IMR-90 (cell line): ENCODE data around the gene PRPS2. TPM values are rescaled to one million over a fixed set of nuclear protein-coding genes. Genes with fewer than 3 reads are reported as not detected.

Source experiments
- ATAC-seq: fragments of 200-7000 bp; cut with Tn5 transposase; 2 replicates; pipeline ENCODE4 v1.9.1; 2020; ENCODE audit warnings: low read depth, mild to moderate bottlenecking, moderate library complexity
- BruUV-seq: library from RNA; stranded (reverse); fragments of 400-500 nt; replicated peaks from 2 replicates; lab custom pipeline; 2021; lab: Mats Ljungman, UMichigan
- CTCF ChIA-PET: fragments of 300-600 bp; formaldehyde crosslinking; extraction: SDS; loops from one replicate; lab custom pipeline; 2021; ENCODE audit warnings: antibody characterized with exemption; lab: Yijun Ruan, JAX
- POLR2A ChIA-PET: fragments of 300-600 bp; sonication (Branson Sonifier 250); formaldehyde crosslinking; loops from one replicate; lab custom pipeline; 2022; ENCODE audit warnings: antibody characterized with exemption; ENCODE audit not compliant: unreplicated experiment; lab: Charles Lee
- DNase-seq: peaks from one replicate; pipeline ENCODE4 v3.0.0; 2013
- H2AFZ ChIP-seq: replicated peaks from 2 replicates; pipeline ENCODE3; 2013; ENCODE audit warnings: low read length, mild to moderate bottlenecking; ENCODE audit not compliant: poor library complexity
- H2AK5ac ChIP-seq: 2 replicates; pipeline ENCODE4 v1.6.1; 2013; ENCODE audit warnings: low read depth, low read length, inconsistent platforms
- H2AK9ac ChIP-seq: replicated peaks from 2 replicates; pipeline ENCODE3; 2013; ENCODE audit warnings: mild to moderate bottlenecking, low read depth, low read length, moderate library complexity; ENCODE audit not compliant: poor library complexity
- H2BK120ac ChIP-seq: 2 replicates; pipeline ENCODE4 v1.6.1; 2013; ENCODE audit warnings: low read depth, low read length, inconsistent platforms
- H2BK15ac ChIP-seq: 3 replicates; pipeline ENCODE4 v1.6.1; 2013; ENCODE audit warnings: low read depth, low read length, inconsistent platforms
- H2BK20ac ChIP-seq: 2 replicates; pipeline ENCODE4 v1.6.1; 2013; ENCODE audit warnings: low read depth, mild to moderate bottlenecking, inconsistent platforms, low read length, moderate library complexity
- H2BK5ac ChIP-seq: 2 replicates; pipeline ENCODE4 v1.6.1; 2013; ENCODE audit warnings: mild to moderate bottlenecking, low read depth, low read length, inconsistent platforms; ENCODE audit not compliant: poor library complexity, severe bottlenecking
- H3K14ac ChIP-seq: replicated peaks from 2 replicates; pipeline ENCODE4 v1.6.1; 2013; ENCODE audit warnings: low read depth, low read length, inconsistent platforms
- H3K18ac ChIP-seq: 2 replicates; pipeline ENCODE4 v1.6.1; 2013; ENCODE audit warnings: low read depth, low read length, control low read depth
- H3K23ac ChIP-seq: 2 replicates; pipeline ENCODE4 v1.6.1; 2013; ENCODE audit warnings: low read depth, low read length, inconsistent platforms
- H3K27ac ChIP-seq: 2 replicates; pipeline ENCODE4 v1.5.1; 2013; ENCODE audit warnings: mild to moderate bottlenecking, control low read depth, low read length; ENCODE audit not compliant: insufficient read depth
- H3K27me3 ChIP-seq: 2 replicates; pipeline ENCODE4 v1.6.1; 2013; ENCODE audit warnings: low read length; ENCODE audit not compliant: control insufficient read depth, insufficient read depth
- H3K36me3 ChIP-seq: 2 replicates; pipeline ENCODE4 v1.6.1; 2013; ENCODE audit warnings: low read length, mixed read lengths; ENCODE audit not compliant: control insufficient read depth, insufficient read depth
- H3K4ac ChIP-seq: 2 replicates; pipeline ENCODE4 v1.6.1; 2013; ENCODE audit warnings: low read depth, low read length, inconsistent platforms
- H3K4me1 ChIP-seq: 2 replicates; pipeline ENCODE4 v1.6.1; 2013; ENCODE audit warnings: low read length, mixed read lengths; ENCODE audit not compliant: control insufficient read depth, insufficient read depth
- H3K4me2 ChIP-seq: 2 replicates; pipeline ENCODE4 v1.6.1; 2013; ENCODE audit warnings: low read depth, mild to moderate bottlenecking, control low read depth, low read length, moderate library complexity
- H3K4me3 ChIP-seq: 2 replicates; pipeline ENCODE4 v1.5.1; 2013; ENCODE audit warnings: low read depth, mild to moderate bottlenecking, control low read depth, low read length, moderate library complexity; ENCODE audit not compliant: insufficient read depth
- H3K56ac ChIP-seq: 2 replicates; pipeline ENCODE4 v1.6.1; 2013; ENCODE audit warnings: low read length, inconsistent platforms; ENCODE audit not compliant: insufficient read depth; ENCODE audit errors: extremely low read depth
- H3K79me1 ChIP-seq, 2 experiments: 2 replicates each; pipeline ENCODE4 v1.6.1; 2013; ENCODE audit warnings: low read length in 2 of 2, inconsistent platforms in 1 of 2, low read depth in 1 of 2
- H3K9ac ChIP-seq: 2 replicates; pipeline ENCODE4 v1.6.1; 2013; ENCODE audit warnings: low read depth, low read length, control low read depth
- H3K9me1 ChIP-seq: 2 replicates; pipeline ENCODE4 v1.6.1; 2013; ENCODE audit warnings: low read length, inconsistent platforms; ENCODE audit not compliant: insufficient read depth
- H3K9me3 ChIP-seq: 2 replicates; pipeline ENCODE4 v1.6.1; 2013; ENCODE audit warnings: low read length; ENCODE audit not compliant: control insufficient read depth, insufficient read depth
- H4K20me1 ChIP-seq: 2 replicates; pipeline ENCODE4 v1.6.1; 2013; ENCODE audit warnings: low read length, inconsistent platforms; ENCODE audit not compliant: insufficient read depth
- H4K5ac ChIP-seq: 2 replicates; pipeline ENCODE4 v1.6.1; 2013; ENCODE audit warnings: mild to moderate bottlenecking, low read depth, low read length, control low read depth
- H4K8ac ChIP-seq, 2 experiments: 2 replicates each; pipeline ENCODE4 v1.6.1; 2013; ENCODE audit warnings: low read depth in 2 of 2, low read length in 2 of 2, control low read depth in 1 of 2, inconsistent platforms in 1 of 2
- H4K91ac ChIP-seq: 2 replicates; pipeline ENCODE4 v1.6.1; 2013; ENCODE audit warnings: low read depth, low read length, inconsistent platforms; ENCODE audit not compliant: insufficient read depth
- BHLHE40 ChIP-seq: fragments of 150-350 bp; IDR thresholded peaks from 2 replicates; pipeline ENCODE4 v1.6.1; 2016; ENCODE audit warnings: mild to moderate bottlenecking, low read depth, low read length
- CEBPB ChIP-seq: IDR thresholded peaks from 2 replicates; pipeline ENCODE4 v1.6.1; 2012; ENCODE audit warnings: low read depth, low read length, improper control_type of control experiment
- CHD1 ChIP-seq: IDR thresholded peaks from 2 replicates; pipeline ENCODE4 v1.6.1; 2012; ENCODE audit warnings: low read depth, low read length, improper control_type of control experiment
- CTCF ChIP-seq: conservative IDR thresholded peaks from 2 replicates; pipeline ENCODE4 v1.5.1; 2012; ENCODE audit warnings: mild to moderate bottlenecking, low read depth, low read length, improper control_type of control experiment
- FOS ChIP-seq: fragments of 150-350 bp; IDR thresholded peaks from 2 replicates; pipeline ENCODE4 v1.6.1; 2016; ENCODE audit warnings: low read depth, low read length
- MAFK ChIP-seq: IDR thresholded peaks from 2 replicates; pipeline ENCODE4 v1.6.1; 2012; ENCODE audit warnings: low read depth, low read length, improper control_type of control experiment
- MAZ ChIP-seq: IDR thresholded peaks from 2 replicates; pipeline ENCODE4 v1.6.1; 2012; ENCODE audit warnings: low read depth, mild to moderate bottlenecking, low read length, improper control_type of control experiment, moderate library complexity, borderline replicate concordance
- MXI1 ChIP-seq: IDR thresholded peaks from 2 replicates; pipeline ENCODE4 v1.6.1; 2012; ENCODE audit warnings: low read depth, mild to moderate bottlenecking, low read length, moderate library complexity, borderline replicate concordance
- NFE2L2 ChIP-seq: fragments of 150-350 bp; IDR thresholded peaks from 2 replicates; pipeline ENCODE4 v1.6.1; 2016; ENCODE audit warnings: low read depth, mild to moderate bottlenecking, low read length
- POLR2A ChIP-seq: IDR thresholded peaks from 2 replicates; pipeline ENCODE4 v1.6.1; 2012; ENCODE audit warnings: mild to moderate bottlenecking, low read depth, low read length
- RAD21 ChIP-seq: IDR thresholded peaks from 2 replicates; pipeline ENCODE4 v1.6.1; 2012; ENCODE audit warnings: low read length, improper control_type of control experiment
- RCOR1 ChIP-seq: IDR thresholded peaks from 2 replicates; pipeline ENCODE4 v1.6.1; 2012; ENCODE audit warnings: mild to moderate bottlenecking, low read length, improper control_type of control experiment; ENCODE audit not compliant: insufficient replicate concordance
- RFX5 ChIP-seq: IDR thresholded peaks from 2 replicates; pipeline ENCODE4 v1.8.0; 2012; ENCODE audit warnings: low read depth, mild to moderate bottlenecking, low read length, moderate library complexity
- SMC3 ChIP-seq: fragments of 150-350 bp; IDR thresholded peaks from 2 replicates; pipeline ENCODE4 v1.6.1; 2016; ENCODE audit warnings: low read depth, mild to moderate bottlenecking, antibody characterized with exemption, low read length, moderate library complexity
- WGBS, 2 experiments: methylation state at CpG; one replicate each; pipeline versions ENCODE4 v1.1.5 to v1.1.7; 2013; ENCODE audit warnings: missing lambda C conversion rate in 2 of 2; ENCODE audit not compliant: insufficient read length in 1 of 2; ENCODE audit errors: extremely low coverage in 2 of 2; 5-methylcytosine and 5-hydroxymethylcytosine counted together
- dilution Hi-C: fragments of 300-500 bp; cut with HindIII; formaldehyde crosslinking; loops from one replicate; pipeline ENCODE4 v1.14.3; 2018; ENCODE audit warnings: low sequenced_read_pairs; ENCODE audit not compliant: unreplicated experiment
- in situ Hi-C: fragments of 300-500 bp; cut with MboI; formaldehyde crosslinking; loops from 3 replicates; pipeline ENCODE4 v1.14.3; 2019; ENCODE audit warnings: low sequenced_read_pairs, inconsistent platforms, mixed read lengths
- intact Hi-C: fragments of 100-400 bp; cut with micrococcal nuclease; formaldehyde crosslinking; loops from 2 replicates; pipeline ENCODE4 v1.10.0; 2022
- polyA plus RNA-seq, 3 experiments: library from polyadenylated mRNA; depleted of rRNA; stranded (reverse); fragments of >200 nt; gene quantifications; 2 replicates each; pipeline ENCODE4 v1.2.3, GENCODE V29; 2012; ENCODE audit warnings: low replicate concordance in 1 of 3
- total RNA-seq: library from RNA; depleted of rRNA; stranded (reverse); fragments of >200 nt; gene quantifications from 2 replicates; pipeline ENCODE4 v1.2.3, GENCODE V29; 2012
- TF ChIP-seq, protein P1 (sequence below): fragments of 150-350 bp; IDR thresholded peaks from 2 replicates; pipeline ENCODE4 v1.6.1; 2016; ENCODE audit warnings: low read depth, mild to moderate bottlenecking, low read length, moderate library complexity, borderline replicate concordance
- TF ChIP-seq, protein P2 (sequence below): fragments of 150-350 bp; IDR thresholded peaks from 2 replicates; pipeline ENCODE4 v1.6.1; 2017; ENCODE audit warnings: mild to moderate bottlenecking, antibody characterized with exemption, low read length, low read depth

PRPS2 gene
- total and polyA plus RNA-seq, 2 of the 4 experiments (the other 2 are of a cell fraction), result 20.4 to 48.0 TPM

DNA sequence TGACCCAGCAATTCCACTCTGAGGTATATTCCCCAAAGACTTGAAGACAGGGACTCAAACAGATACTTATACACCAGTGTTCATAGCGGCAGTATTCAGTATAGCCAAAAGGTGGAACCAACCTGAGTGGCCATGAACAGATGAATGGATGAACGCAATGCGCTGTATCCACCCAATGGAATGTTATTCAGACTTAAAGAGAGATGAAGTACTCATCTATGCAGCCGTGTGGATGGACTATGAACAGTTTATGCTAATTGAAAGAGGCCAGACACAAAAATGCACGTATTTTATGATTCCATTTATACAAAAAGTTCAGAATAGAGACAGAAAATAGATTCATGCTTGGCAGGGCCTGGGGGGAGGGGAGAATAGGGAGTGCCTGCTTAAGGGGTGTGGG is 26.3 kb downstream of the PRPS2 start:
- Histone ChIP-seq H2BK20ac (no peak overlapping the region), H3K9me1 (peaks cover 4% of the 10 kb centered on the region; the same call in 1 of the 2 replicates), H3K27ac (no peak overlapping the region), H2BK15ac (no peak overlapping the region), H3K4me1 (no peaks in the 10 kb centered on the region), H3K14ac (no peak overlapping the region), H3K4ac (no peak overlapping the region), H3K4me2 (no peak overlapping the region), H3K23ac (no peak overlapping the region), H3K18ac (no peak overlapping the region), H3K56ac (no peak overlapping the region), H2AFZ (no peak overlapping the region), H4K20me1 (no peaks in the 10 kb centered on the region), H4K91ac (no peak overlapping the region), H3K79me1 (no peaks in the 10 kb centered on the region), H4K5ac (no peak overlapping the region), H2AK9ac (no peak overlapping the region), H2BK5ac (no peak overlapping the region), H2AK5ac (no peak overlapping the region), H3K9me3 (no peaks in the 10 kb centered on the region), H2BK120ac (no peak overlapping the region), H3K27me3 (no peaks in the 10 kb centered on the region), H4K8ac (no peak overlapping the region), H3K4me3 (no peak overlapping the region), H3K36me3 (peaks cover 4% of the 10 kb centered on the region), H3K9ac (no peak overlapping the region)
- no peak for TF ChIP-seq CHD1
- TF ChIP-seq MAZ, result no peak
- no peak for TF ChIP-seq FOS
- TF ChIP-seq BHLHE40, result no peak
- no peak for TF ChIP-seq MXI1
- TF ChIP-seq, protein P1, sequence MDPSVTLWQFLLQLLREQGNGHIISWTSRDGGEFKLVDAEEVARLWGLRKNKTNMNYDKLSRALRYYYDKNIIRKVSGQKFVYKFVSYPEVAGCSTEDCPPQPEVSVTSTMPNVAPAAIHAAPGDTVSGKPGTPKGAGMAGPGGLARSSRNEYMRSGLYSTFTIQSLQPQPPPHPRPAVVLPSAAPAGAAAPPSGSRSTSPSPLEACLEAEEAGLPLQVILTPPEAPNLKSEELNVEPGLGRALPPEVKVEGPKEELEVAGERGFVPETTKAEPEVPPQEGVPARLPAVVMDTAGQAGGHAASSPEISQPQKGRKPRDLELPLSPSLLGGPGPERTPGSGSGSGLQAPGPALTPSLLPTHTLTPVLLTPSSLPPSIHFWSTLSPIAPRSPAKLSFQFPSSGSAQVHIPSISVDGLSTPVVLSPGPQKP, result no peak
- TF ChIP-seq RFX5, result no peak
- no peak for TF ChIP-seq SMC3
- no peak for TF ChIP-seq RCOR1
- no peak for TF ChIP-seq CEBPB
- TF ChIP-seq RAD21, result no peak
- TF ChIP-seq, protein P2, sequence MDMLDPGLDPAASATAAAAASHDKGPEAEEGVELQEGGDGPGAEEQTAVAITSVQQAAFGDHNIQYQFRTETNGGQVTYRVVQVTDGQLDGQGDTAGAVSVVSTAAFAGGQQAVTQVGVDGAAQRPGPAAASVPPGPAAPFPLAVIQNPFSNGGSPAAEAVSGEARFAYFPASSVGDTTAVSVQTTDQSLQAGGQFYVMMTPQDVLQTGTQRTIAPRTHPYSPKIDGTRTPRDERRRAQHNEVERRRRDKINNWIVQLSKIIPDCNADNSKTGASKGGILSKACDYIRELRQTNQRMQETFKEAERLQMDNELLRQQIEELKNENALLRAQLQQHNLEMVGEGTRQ, result no peak
- no peak for TF ChIP-seq MAFK
- no peak for TF ChIP-seq CTCF
- no peak for TF ChIP-seq NFE2L2
- TF ChIP-seq POLR2A, result no peak
- no CpG with 5 or more reads among the region's 5 CpGs for WGBS, 2 experiments
- dilution Hi-C loops, result no loop called here
- ChIA-PET CTCF (no interaction called here), POLR2A (no interaction called here)
- in situ Hi-C loops, result loop anchor here (25.0 kb wide), 1 partner anchor 670 kb away; no protein-coding TSS in a partner anchor
- intact Hi-C loops, result loop anchor here (10.0 kb wide), 2 partner anchors 827 to 927 kb away; no protein-coding TSS in a partner anchor
- DNase-seq (no peak), ATAC-seq (no peak)
- BruUV-seq, result no TSS peak
